HepG2 (cell line): Measurements from ENCODE around the gene SIRT6. TPM values are rescaled to one million over a fixed set of nuclear protein-coding genes. Genes with fewer than 3 reads are reported as not detected.

Experiments
- CAMTA2 ChIP-seq: sonication (generic); formaldehyde crosslinking; IDR thresholded peaks from 2 replicates; pipeline ENCODE4 v1.4.0; 2020; ENCODE audit warnings: mild to moderate bottlenecking, missing genetic modification reagents, borderline replicate concordance
- CHD4 ChIP-seq: fragments of 200-600 bp; sonication (generic); IDR thresholded peaks from 2 replicates; pipeline ENCODE4 v1.7.0; 2017; ENCODE audit warnings: mild to moderate bottlenecking, low read length, borderline replicate concordance
- FIP1L1 ChIP-seq: fragments of 200-400 bp; formaldehyde crosslinking; IDR thresholded peaks from 2 replicates; pipeline ENCODE4 v1.6.1; 2018; ENCODE audit warnings: low read depth, mild to moderate bottlenecking, low read length, moderate library complexity, borderline replicate concordance; ENCODE audit not compliant: insufficient read depth
- HMG20B ChIP-seq: conservative IDR thresholded peaks from 2 replicates; pipeline ENCODE4 v1.6.1; 2016; ENCODE audit warnings: missing genetic modification reagents, missing compliant biosample characterization
- PRPF4 ChIP-seq: fragments of 200-400 bp; formaldehyde crosslinking; IDR thresholded peaks from 2 replicates; pipeline ENCODE4 v1.6.1; 2016; ENCODE audit warnings: low read length, low read depth; ENCODE audit not compliant: poor library complexity, severe bottlenecking
- ZFP82 ChIP-seq: sonication (generic); formaldehyde crosslinking; IDR thresholded peaks from 2 replicates; pipeline ENCODE4 v1.5.1; 2020; ENCODE audit warnings: mild to moderate bottlenecking, missing genetic modification reagents, borderline replicate concordance
- ZNF20 ChIP-seq: sonication (generic); formaldehyde crosslinking; IDR thresholded peaks from 2 replicates; pipeline ENCODE4 v1.4.0; 2020; ENCODE audit warnings: mild to moderate bottlenecking, moderate library complexity, missing genetic modification reagents
- ZNF605 ChIP-seq: sonication (generic); formaldehyde crosslinking; IDR thresholded peaks from 2 replicates; pipeline ENCODE4 v1.8.0; 2022; ENCODE audit warnings: mild to moderate bottlenecking, missing genetic modification reagents
- ZNF7 ChIP-seq: IDR thresholded peaks from 2 replicates; pipeline ENCODE4 v1.6.1; 2016; ENCODE audit warnings: missing biosample characterization, missing genetic modification reagents
- polyA plus RNA-seq, 8 experiments: library from polyadenylated mRNA; depleted of rRNA in 3 of 8; stranded (reverse) in 7 of 8; unstranded in 1 of 8; fragments of >200 nt; fragmentation: Illumina TruSeq in 4 of 8; extraction: Trizol in 4 of 8; gene quantifications; 2 replicates each; pipeline versions ENCODE4 v1.2.1 to v1.2.3, GENCODE V29; 2011 to 2016; ENCODE audit warnings: low read depth in 4 of 8, missing spikeins in 1 of 8, mixed read lengths in 1 of 8; ENCODE audit not compliant: insufficient read depth in 1 of 8
- total RNA-seq, 5 experiments: library from RNA; depleted of rRNA; stranded (reverse); fragments of >200 nt; fragmentation: Illumina TruSeq; extraction: Trizol; gene quantifications; 2 replicates each; pipeline ENCODE4 v1.2.3, GENCODE V29; 2016; ENCODE audit warnings: low read depth in 1 of 5
- TF ChIP-seq, protein P1 (sequence below): sonication (generic); formaldehyde crosslinking; IDR thresholded peaks from 2 replicates; pipeline ENCODE4 v1.4.0; 2020; ENCODE audit warnings: mild to moderate bottlenecking, low read depth, missing genetic modification reagents
- TF ChIP-seq, protein P2 (sequence below): sonication (generic); formaldehyde crosslinking; IDR thresholded peaks from 2 replicates; pipeline ENCODE4 v1.5.1; 2020; ENCODE audit warnings: missing genetic modification reagents, mild to moderate bottlenecking, borderline replicate concordance
- TF ChIP-seq, protein P3 (sequence below), 2 experiments: fragments of 450-650 bp in 1 of 2; sonication (generic) in 1 of 2; formaldehyde crosslinking in 1 of 2; IDR thresholded peaks; 2 replicates each; pipeline versions ENCODE4 v1.6.1 to v1.8.0; 2016 to 2022; ENCODE audit warnings: antibody characterized with exemption in 1 of 2, mild to moderate bottlenecking in 1 of 2, missing genetic modification reagents in 1 of 2
- TF ChIP-seq, protein P4 (sequence below): IDR thresholded peaks from 2 replicates; pipeline ENCODE4 v1.6.1; 2012; ENCODE audit warnings: low read depth, low read length, improper control_type of control experiment

The SIRT6 gene
- total and polyA plus RNA-seq, 2 of the 13 experiments (the other 11 are each of a cell fraction or from before 2014, with no cell fraction given), result 11.0 to 18.4 TPM

DNA sequence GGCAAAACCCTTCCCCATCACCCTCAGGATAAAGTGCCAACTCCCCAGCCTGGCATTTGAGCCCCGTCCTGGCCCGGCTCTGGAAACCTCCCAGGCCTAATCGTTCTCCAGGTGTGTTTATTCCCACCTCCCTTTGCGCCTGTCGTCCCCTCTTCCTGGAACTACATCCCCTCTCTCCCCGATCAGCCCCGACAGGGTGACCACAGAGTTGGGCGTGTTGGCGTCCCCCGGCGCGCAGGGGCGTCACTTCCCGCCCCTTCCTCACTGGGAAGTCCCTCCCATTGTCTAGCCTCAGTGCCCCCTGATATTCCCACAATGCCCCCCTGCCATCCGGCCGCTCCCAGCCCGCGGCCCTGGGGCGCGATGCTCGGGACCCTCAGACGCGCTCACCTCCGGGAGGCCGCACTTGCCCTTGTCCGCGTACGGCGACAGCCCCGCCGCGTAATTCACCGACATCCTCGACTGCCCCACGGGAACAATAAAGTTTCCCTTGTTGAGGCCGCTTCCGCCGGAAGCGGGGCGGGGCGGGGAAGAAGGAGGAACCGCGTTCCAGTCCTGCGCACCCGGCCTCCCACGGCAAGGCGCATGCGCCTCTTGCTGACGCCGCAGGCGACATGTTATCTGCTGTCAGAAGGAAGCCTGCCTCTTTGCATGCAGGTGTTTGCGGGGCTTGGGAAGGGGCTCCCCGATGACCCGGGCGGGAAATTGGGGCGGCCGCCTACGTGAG lies at the start of gene SIRT6, which contains the start of gene ANKRD24 (continued):
- TF ChIP-seq, protein P1, sequence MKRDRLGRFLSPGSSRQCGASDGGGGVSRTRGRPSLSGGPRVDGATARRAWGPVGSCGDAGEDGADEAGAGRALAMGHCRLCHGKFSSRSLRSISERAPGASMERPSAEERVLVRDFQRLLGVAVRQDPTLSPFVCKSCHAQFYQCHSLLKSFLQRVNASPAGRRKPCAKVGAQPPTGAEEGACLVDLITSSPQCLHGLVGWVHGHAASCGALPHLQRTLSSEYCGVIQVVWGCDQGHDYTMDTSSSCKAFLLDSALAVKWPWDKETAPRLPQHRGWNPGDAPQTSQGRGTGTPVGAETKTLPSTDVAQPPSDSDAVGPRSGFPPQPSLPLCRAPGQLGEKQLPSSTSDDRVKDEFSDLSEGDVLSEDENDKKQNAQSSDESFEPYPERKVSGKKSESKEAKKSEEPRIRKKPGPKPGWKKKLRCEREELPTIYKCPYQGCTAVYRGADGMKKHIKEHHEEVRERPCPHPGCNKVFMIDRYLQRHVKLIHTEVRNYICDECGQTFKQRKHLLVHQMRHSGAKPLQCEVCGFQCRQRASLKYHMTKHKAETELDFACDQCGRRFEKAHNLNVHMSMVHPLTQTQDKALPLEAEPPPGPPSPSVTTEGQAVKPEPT, result no peak
- TF ChIP-seq CHD4, result peak; percentile 50; the same call in 1 of the 2 replicates
- TF ChIP-seq, protein P2, sequence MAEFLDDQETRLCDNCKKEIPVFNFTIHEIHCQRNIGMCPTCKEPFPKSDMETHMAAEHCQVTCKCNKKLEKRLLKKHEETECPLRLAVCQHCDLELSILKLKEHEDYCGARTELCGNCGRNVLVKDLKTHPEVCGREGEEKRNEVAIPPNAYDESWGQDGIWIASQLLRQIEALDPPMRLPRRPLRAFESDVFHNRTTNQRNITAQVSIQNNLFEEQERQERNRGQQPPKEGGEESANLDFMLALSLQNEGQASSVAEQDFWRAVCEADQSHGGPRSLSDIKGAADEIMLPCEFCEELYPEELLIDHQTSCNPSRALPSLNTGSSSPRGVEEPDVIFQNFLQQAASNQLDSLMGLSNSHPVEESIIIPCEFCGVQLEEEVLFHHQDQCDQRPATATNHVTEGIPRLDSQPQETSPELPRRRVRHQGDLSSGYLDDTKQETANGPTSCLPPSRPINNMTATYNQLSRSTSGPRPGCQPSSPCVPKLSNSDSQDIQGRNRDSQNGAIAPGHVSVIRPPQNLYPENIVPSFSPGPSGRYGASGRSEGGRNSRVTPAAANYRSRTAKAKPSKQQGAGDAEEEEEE (CRISPR knock-in tag), result no peak
- TF ChIP-seq ZNF7 (CRISPR knock-in tag), result no peak
- no peak for TF ChIP-seq FIP1L1
- TF ChIP-seq CAMTA2 (CRISPR knock-in tag), result no peak
- TF ChIP-seq ZNF605 (CRISPR knock-in tag), result peak; percentile 89
- TF ChIP-seq, protein P3, sequence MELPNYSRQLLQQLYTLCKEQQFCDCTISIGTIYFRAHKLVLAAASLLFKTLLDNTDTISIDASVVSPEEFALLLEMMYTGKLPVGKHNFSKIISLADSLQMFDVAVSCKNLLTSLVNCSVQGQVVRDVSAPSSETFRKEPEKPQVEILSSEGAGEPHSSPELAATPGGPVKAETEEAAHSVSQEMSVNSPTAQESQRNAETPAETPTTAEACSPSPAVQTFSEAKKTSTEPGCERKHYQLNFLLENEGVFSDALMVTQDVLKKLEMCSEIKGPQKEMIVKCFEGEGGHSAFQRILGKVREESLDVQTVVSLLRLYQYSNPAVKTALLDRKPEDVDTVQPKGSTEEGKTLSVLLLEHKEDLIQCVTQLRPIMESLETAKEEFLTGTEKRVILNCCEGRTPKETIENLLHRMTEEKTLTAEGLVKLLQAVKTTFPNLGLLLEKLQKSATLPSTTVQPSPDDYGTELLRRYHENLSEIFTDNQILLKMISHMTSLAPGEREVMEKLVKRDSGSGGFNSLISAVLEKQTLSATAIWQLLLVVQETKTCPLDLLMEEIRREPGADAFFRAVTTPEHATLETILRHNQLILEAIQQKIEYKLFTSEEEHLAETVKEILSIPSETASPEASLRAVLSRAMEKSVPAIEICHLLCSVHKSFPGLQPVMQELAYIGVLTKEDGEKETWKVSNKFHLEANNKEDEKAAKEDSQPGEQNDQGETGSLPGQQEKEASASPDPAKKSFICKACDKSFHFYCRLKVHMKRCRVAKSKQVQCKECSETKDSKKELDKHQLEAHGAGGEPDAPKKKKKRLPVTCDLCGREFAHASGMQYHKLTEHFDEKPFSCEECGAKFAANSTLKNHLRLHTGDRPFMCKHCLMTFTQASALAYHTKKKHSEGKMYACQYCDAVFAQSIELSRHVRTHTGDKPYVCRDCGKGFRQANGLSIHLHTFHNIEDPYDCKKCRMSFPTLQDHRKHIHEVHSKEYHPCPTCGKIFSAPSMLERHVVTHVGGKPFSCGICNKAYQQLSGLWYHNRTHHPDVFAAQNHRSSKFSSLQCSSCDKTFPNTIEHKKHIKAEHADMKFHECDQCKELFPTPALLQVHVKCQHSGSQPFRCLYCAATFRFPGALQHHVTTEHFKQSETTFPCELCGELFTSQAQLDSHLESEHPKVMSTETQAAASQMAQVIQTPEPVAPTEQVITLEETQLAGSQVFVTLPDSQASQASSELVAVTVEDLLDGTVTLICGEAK (IDR thresholded peaks at IDR 0.05), result peak; percentile 100
- TF ChIP-seq, protein P3 (CRISPR knock-in tag; IDR thresholded peaks at IDR 0.05), result peak; percentile 100
- TF ChIP-seq, protein P4, sequence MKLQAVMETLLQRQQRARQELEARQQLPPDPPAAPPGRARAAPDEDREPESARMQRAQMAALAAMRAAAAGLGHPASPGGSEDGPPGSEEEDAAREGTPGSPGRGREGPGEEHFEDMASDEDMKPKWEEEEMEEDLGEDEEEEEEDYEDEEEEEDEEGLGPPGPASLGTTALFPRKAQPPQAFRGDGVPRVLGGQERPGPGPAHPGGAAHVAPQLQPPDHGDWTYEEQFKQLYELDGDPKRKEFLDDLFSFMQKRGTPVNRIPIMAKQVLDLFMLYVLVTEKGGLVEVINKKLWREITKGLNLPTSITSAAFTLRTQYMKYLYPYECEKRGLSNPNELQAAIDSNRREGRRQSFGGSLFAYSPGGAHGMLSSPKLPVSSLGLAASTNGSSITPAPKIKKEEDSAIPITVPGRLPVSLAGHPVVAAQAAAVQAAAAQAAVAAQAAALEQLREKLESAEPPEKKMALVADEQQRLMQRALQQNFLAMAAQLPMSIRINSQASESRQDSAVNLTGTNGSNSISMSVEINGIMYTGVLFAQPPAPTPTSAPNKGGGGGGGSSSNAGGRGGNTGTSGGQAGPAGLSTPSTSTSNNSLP, result no peak
- TF ChIP-seq ZFP82 (CRISPR knock-in tag), result no peak
- peak; percentile 90 for TF ChIP-seq PRPF4
- no peak for TF ChIP-seq ZNF20
- TF ChIP-seq HMG20B (CRISPR knock-in tag), result no peak; the same call in 1 of the 2 replicates
